Measurements from ENCODE around the gene EXT2.

Gene EXT2

DNA sequence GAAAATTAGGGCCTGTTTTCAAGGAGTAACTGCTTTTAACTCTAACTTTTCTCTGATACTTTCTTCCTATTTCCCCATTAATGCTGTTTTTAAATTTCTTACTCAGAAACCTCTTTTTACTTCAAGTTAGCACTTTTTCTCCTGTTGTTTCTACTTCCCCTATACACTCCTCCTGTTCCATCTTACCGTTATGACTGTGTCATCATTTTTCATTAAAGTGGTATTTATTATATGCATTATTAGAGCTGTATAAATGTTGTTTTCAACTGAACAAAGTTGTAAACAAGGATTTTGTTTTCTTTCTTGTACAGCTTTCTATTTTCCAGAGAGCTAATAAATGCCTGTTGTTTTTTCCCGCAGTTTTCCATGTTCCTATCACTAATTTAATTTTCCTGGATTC, 84.6 kb downstream of the EXT2 start:
- H3K27me3 Mint-ChIP-seq (ENCODE audit: low read depth) = peaks cover 2% of the 10 kb centered on the region

DNA sequence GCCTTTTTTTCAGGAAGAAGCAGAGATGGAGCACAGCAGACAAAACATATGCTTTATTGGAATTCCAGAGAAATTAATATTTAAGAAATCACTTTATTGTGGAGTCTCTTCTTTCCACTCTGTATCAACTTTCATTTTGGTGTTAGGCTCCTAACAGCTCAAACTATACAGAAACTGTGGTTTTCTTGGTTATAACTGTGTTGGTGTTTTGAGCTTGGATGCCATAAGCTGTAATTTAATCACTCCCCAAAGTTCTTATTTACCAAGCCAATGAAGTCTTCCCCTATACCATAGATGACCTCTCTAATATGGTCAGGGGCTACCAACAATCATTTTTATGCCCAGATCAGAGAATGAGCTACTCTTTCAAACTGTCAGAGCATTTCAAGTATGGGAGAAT, 90.0 kb downstream of the EXT2 start:
- Mint-ChIP-seq H3K27ac (no peak overlapping the region), H3K27me3 (ENCODE audit: low read depth) (peaks cover 3% of the 10 kb centered on the region), H3K36me3 (ENCODE audit: low read depth) (peaks cover 54% of the 10 kb centered on the region), H3K9me3 (peaks cover 35% of the 10 kb centered on the region), H3K4me3 (no peak overlapping the region), H3K4me1 (peaks cover 4% of the 10 kb centered on the region)
- TF ChIP-seq, protein P1, sequence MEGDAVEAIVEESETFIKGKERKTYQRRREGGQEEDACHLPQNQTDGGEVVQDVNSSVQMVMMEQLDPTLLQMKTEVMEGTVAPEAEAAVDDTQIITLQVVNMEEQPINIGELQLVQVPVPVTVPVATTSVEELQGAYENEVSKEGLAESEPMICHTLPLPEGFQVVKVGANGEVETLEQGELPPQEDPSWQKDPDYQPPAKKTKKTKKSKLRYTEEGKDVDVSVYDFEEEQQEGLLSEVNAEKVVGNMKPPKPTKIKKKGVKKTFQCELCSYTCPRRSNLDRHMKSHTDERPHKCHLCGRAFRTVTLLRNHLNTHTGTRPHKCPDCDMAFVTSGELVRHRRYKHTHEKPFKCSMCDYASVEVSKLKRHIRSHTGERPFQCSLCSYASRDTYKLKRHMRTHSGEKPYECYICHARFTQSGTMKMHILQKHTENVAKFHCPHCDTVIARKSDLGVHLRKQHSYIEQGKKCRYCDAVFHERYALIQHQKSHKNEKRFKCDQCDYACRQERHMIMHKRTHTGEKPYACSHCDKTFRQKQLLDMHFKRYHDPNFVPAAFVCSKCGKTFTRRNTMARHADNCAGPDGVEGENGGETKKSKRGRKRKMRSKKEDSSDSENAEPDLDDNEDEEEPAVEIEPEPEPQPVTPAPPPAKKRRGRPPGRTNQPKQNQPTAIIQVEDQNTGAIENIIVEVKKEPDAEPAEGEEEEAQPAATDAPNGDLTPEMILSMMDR (IDR thresholded peaks at IDR 0.05; ENCODE audit: unreplicated experiment in 3 of 3) = no peak

More for the DNA sequence above, 84.6 kb downstream of the EXT2 start:
- Mint-ChIP-seq H3K9me3 (peaks cover 10% of the 10 kb centered on the region), H3K4me1 (peaks cover 50% of the 10 kb centered on the region), H3K27ac (peak overlapping the region in 1 of 3 experiments; percentile 16), H3K36me3 (ENCODE audit: low read depth) (peaks cover 15% of the 10 kb centered on the region), H3K4me3 (no peak overlapping the region)
- TF ChIP-seq, protein P1 (IDR thresholded peaks at IDR 0.05; ENCODE audit: unreplicated experiment in 3 of 3) = no peak

DNA sequence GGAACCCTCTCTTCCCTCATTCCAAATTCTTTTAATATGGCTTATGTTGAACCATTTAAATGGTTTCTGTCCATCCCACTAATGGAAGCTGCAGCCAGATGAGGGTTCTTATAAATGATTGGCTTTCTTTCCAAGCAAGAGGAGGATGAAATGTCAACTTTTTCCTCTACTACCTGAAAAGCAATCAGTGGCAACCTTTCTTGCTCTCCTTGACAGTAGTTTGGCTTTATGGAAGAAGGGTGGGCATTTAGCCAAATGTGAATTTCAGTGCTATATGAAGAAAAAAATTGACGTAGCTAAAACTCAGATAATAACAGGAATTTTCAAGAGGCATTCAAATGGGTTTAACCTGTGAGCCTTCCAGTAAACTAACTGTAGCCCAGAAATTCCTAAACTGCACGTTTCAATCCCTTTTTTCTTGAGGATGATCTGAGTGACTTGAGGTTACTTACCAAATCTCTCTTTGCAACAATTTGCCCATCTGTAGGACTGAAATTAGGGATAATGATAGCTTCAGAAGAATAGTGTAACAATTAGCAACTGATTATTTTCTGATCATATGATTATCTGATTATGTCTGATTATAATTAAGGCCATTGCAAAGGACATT, 90.9 kb downstream of the EXT2 start:
- TF ChIP-seq, protein P1 (IDR thresholded peaks at IDR 0.05; ENCODE audit: unreplicated experiment in 3 of 3) = no peak
- no peak overlapping the region for H3K27ac Mint-ChIP-seq
- H3K9me3 Mint-ChIP-seq = peaks cover 35% of the 10 kb centered on the region
- peaks cover 3% of the 10 kb centered on the region for H3K27me3 Mint-ChIP-seq (ENCODE audit: low read depth)
- H3K4me3 Mint-ChIP-seq = no peak overlapping the region
- peaks cover 9% of the 10 kb centered on the region for H3K4me1 Mint-ChIP-seq
- H3K36me3 Mint-ChIP-seq (ENCODE audit: low read depth) = peaks cover 55% of the 10 kb centered on the region

DNA sequence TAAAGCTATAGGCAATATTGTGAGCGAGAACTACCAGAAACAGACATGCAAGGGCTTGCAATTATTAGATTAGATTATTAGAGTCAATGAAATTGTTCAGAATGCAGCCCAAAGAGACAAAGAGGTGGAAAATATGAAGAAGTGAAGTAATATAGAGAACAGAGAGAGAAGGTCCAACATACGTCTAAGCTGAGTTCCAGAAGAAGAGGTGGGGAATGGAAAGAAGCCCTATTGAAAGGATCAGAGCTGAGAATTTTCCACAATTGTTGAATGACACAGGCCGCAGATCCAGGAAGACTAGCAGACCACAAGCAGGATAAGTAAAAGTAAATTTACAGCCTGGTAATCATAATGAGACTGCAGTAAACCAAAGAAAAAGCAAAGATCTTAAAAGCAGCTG, 93.2 kb downstream of the EXT2 start:
- Mint-ChIP-seq H3K4me1 (peaks cover 9% of the 10 kb centered on the region), H3K36me3 (ENCODE audit: low read depth) (peaks cover 61% of the 10 kb centered on the region), H3K4me3 (no peak overlapping the region), H3K27ac (no peak overlapping the region), H3K27me3 (ENCODE audit: low read depth) (peaks cover 3% of the 10 kb centered on the region), H3K9me3 (peaks cover 32% of the 10 kb centered on the region)
- TF ChIP-seq, protein P1 (IDR thresholded peaks at IDR 0.05; ENCODE audit: unreplicated experiment in 3 of 3) = no peak

DNA sequence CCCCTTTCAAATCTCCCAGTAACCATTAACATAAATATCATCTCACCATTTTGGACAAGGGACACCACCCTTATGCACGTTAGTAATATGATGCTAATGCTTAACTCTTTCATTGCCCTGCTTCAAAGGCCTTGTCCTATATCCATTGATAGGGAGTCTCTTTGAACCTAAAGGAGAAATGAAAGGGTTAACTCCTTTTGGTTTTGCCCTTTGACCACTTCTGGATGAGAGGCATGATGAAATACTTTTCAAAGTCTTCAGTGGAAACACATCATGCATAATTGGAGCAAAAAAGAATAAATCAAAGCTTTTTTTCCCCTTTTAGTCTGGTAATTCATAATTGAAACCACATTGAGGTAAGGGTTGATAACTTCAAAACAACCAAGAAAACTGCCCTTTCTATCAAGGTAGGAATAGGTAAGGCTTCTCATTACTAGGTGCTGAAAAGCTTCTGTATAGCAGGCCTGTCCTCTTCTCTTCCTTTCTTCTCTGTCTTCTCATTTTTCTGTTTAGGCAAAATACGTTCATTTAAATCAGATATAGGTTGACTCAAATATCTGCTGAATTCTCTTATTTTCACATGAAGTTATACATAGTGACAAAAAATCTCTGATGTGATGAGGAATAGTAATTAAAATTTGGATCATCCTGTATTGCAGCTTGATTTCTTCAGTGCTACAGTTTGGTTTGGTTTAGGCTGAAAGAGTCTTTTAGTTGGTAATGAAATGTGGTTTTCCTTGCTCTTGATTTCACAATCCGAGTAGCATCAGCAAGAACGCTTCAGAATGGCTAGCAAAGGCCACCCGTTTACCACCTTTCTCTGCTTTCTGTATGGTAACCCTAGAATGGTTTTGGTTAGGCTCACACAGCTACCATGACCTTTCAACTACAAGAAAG, 94.8 kb downstream of the EXT2 start:
- peaks cover 35% of the 10 kb centered on the region for H3K9me3 Mint-ChIP-seq
- TF ChIP-seq, protein P1 (IDR thresholded peaks at IDR 0.05; ENCODE audit: unreplicated experiment in 3 of 3) = no peak
- H3K36me3 Mint-ChIP-seq (ENCODE audit: low read depth) = peaks cover 64% of the 10 kb centered on the region
- peak overlapping the region in 1 of 3 experiments; percentile 45 for H3K27ac Mint-ChIP-seq
- no peaks in the 10 kb centered on the region for H3K27me3 Mint-ChIP-seq (ENCODE audit: low read depth)
- peaks cover 9% of the 10 kb centered on the region for H3K4me1 Mint-ChIP-seq
- H3K4me3 Mint-ChIP-seq = no peak overlapping the region

Measured in nephron (organoid).